ENCODE data around the gene USPL1.
"Not testable (repeated sequence)": the region's sequence is repeated elsewhere in the genome, so short reads cannot be mapped to it uniquely, and the experiment has no call there.

USPL1 gene

DNA sequence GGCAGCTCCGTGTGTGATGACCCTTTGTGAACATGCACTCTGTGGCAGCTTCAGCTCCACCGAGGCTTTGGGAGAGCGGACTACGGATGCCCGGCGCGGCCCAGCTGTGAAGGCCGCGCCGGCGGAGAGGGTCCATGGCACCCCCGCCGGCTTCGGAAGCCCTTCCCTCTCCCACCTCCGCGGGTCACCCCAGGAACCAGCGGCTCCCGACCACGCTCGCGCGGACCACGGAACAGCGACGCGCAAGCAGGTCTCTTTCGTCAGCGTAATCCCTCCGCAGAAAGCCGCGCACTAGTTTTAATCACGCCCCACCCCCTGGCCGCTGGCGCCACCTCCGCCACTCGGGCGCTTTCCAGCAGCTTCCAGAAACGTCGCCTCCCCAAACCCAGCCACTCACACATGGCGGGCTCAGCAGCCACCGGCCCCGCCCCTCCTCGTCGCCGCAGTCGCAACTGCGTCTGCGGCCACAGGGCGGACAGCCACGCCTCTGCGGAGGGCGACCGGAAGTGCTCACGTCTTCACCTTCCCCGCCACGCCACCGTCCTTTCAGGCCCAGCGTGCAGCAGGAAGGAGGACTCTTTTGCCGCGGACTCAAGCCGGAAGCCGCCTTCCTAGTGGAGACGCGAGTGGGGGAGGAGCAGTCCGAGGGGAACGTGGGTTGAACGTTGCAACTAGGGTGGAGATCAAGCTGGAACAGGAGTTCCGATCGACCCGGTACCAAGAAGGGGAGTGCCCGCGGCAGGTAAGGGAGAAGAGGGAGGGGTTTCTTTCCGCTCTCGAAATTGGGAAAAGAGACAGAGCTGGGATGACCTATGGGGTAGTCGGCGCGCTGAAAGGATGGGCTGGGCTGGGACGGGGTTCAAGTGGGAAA lies at the start of gene USPL1:
Gene USPL1, plus strand, starts transcription at position 606 of the 871 bp plus-strand sequence. CDS start 3,221 bp downstream, outside the sequence.
- DNase-seq: peak; percentile 99

DNA sequence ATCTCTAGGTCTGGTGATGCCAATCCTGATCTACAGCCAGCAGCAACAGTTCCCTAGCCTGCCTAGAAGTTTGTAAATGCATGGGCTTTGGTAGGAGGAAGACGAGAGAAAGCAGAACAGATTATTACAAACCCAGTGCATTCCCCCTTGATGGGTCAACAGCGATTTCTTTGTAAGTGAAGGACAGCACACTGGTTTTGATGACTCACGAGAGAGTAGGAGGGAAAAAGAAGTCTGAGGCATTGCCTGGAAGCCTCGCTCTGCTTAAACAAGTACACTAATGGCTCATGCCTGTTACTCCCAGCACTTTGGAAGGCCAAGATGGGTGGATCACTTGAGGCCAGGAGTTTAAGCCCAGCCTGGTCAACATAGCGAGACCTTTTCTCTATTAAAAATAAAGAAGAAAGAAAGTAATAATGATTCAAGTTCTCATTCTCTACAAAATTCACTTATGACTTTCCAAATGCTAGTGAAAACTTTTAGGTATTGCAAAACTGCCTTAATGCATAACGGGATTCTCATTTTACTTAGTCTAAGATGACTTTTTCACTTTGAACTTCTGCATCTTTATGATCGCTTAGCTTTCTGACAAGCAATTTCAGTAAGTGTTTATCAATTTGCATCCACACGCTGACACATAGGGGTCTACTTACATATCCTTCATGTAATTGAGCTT lies 47.7 kb upstream of the USPL1 start:
- DNase-seq: no peak

DNA sequence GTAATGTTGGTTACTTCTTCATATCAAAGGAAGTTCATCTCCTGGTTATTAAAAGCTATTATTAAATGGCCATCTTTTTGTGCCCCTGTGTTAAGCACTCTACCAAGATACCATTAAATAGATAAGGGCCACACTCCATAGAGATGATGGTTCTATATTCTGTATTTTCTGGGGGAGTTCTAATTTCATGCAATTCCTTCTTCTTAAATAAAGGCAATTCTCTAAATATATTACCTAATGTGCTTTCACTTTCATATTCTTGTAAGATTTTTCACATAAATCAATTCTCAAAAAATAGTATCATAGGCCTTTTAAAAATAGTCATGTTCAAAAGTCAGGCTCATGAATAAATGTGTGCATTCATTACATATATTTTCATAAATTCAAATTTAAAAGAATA lies 47.0 kb upstream of the USPL1 start:
- DNase-seq: no peak

DNA sequence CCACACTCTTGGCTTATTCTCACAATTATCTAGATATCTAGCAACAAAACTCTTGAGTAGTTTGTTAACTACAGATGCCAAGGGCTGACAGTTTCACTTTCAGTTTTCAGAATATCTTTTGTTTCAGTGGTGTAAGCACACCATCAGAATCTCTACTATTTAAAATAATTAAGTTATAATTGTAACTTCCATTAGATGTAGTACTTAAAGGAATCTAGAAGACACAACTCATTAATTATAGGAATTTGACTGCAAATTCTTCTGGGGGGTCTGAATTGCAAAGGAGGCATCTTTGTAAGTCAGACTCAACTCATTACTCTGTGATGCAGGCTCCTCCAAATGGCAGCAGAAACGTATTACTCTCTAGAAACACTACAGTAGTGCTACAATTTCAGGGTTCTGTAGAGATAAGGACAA lies 44.9 kb upstream of the USPL1 start:
- no peak for DNase-seq

DNA sequence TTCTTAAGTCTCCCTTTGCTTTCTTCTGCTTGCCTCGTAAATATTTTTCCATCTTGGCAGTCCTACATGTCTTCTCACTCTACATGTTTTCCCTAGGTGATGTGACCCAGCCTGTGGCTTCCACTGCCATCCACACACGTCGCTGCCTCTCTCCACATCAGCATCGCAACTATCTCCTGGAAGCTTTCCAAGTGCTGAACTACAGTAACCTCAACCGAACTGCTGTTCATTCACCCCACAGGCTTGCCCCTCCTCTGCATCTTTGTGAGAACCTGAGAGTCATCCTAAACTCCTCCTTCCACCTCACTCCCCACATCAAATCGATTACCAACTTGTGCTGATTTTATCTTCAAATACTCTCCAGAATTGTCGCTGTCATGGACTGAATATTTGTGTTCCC lies 41.2 kb upstream of the USPL1 start:
- peak; percentile 22 for DNase-seq

DNA sequence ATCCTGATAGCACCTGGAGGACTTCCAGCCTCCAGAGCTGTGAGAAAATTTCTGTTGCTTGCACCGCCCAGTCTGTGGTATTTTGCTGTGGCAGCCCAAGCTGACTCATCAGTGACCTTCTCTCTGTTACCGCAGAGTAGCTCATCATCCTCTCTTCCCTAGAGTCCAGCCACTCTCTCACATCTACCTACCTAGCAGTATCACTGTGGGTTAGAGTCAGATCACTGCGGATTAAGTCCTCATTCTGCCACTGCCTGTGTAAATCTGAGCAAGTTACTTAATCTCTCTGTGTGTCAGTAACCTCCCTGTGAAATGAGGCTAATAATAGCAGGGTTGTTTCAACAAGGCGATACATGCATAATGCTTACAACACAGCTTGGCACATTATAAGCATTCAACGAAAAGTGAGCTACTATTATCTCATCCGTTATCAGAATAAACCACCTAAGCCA lies 40.3 kb upstream of the USPL1 start:
- no peak for DNase-seq

DNA sequence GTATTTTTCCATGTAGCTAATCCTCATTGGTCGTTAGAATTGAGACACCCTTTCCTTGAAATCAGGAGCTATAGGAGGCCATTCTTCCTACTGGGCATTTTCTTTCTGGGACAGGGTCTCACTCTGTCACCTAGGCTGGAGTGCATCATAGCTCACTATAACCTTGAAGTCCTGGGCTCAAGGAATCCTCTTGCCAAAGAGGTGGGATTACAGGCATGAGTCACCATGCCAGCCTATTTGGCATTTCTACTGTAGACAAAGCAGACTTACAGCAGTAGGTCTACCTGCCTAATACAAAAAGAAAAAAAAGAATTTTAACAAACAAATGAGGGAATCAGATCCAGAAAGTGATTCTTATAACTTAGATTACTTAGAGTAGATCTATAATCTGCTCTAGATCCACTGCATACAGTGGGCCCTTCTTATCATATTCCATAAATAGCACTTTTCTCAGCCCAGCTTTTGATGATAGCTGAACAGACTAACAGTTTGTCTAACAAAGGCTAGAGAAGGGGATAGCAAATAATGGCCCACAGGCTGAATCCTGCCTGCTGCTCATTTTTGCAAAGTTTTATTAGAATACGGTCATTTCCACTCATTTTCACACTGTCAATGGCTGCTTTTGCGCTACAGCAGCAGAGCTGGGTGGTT lies 36.7 kb upstream of the USPL1 start:
- DNase-seq: no peak

DNA sequence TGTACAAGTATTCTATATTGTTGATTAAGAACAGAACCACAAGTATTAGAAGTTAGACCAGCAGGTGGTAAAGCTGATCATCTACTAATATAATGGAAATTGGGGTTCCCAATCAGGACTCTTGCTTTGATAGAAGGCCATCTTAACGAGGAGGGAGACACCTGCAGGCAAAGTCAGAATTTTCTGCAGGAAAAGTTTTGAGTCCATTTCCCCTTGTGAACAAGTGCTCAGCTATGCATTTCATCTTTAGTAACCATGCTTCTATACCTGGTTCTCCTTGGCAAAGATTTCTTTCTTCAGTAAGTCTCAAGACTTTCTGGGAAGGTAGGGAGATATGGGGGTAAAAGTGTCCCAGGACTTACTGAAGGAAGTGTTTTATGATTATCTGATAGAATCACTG lies 36.1 kb upstream of the USPL1 start:
- no peak for DNase-seq

DNA sequence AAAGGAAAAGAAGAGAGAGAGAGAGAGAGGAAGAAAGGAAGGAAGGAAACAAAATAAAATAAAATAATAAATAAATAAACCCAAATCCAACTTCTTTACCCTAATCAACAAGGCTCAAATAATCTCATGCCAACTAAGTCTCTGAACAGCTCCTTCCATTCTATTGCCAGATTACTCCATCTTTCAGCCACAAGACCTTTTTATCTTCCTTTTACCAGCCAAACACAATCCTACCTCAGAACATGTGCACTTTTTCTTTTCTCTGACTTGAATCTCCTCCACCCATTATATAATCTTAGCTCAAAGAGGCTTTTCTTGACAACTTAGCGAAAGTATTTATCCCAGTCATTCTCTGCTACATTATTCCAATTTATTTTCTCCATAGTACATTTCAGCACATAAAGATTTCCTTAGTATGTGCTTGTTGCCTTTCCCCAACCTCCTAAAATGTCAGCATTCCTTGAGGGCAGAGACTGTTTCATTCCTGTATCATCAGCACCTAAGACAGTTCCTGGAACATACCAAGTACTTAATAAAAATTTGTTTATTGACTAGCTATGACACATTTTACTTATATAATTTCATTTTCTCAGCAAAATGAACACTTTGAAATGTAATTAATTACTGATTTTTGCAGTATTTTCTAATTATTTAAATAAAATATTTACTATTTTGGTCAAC lies 33.5 kb upstream of the USPL1 start:
- no peak for DNase-seq

DNA sequence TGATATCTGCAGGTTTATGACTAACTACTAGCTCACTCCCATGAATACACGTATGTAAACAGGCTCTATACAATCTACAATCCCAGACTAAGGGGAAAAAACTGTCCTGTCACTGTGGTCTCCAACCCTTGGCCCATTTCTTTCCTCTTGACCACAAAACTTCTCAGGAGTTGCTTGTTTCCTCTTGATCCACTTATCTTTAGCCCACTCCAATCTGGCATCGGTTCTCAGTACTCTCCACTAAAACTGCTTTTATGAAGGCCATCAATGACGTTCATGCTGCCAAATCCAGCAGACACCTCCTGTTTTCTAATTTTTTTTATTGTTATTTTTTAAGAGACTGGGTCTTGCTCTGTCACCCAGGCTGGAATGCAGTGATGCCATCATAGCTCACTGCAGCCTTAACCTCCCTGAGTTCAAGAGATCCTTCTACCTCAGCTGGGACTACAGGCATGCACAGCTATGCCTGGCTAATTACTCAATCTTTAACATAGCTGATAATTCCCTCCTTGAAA lies 31.9 kb upstream of the USPL1 start:
- no peak for DNase-seq

DNA sequence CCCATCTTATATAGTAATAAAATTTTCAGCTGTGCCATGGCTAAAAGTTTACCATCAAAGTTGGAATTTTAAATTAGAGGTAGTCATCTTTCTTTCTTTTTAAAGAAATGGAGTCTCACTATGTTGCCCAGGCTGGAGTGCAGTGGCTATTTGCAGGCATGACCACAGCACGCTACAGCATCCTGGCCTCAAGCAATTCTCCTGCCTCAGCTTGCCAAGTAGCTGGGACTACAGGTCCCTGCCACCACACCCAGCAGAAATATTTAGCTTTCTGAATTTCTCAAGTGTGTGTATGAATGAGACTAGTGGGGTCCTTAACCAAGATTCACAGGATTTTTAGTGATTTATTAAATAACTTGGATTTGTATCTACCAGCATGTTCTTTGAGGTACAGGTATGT lies 30.5 kb upstream of the USPL1 start:
- no peak for DNase-seq

DNA sequence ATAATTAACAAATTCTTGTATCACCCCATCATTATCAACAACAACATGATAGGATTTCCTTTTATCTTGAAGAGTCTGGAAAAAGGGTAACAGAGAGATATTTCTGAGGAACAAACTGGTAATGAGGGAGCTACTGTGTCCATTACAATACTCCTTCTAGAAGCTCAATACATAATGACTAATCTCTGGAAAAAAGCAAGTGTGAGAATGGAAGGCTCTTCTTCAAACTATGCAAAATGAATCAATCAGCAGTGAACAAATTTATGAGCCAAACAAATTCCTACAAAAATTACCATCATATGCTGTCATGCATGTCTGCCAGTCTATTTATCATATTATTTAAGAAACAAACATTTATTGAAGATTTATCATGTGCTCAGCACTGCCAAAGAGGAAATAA lies 30.0 kb upstream of the USPL1 start:
- no peak for DNase-seq

DNA sequence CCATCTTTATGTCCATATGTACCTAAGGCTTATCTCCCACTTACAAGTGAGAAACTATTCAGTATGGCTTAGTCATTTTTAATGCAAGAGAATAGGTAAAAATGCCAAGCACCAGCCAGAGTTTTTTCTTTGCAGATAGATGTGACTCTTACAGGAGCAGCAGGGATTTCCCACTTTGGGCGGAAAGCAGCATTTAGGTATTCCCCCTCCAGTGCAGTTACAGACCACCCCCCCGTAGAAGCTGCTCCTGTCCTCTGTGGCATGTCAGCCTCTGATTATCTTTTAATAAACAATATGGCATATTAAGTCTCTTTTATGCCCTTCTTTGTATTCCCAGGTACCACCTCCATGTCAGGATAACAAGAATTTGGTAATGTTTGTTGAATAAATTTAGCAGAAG lies 24.7 kb upstream of the USPL1 start:
- DNase-seq: no peak

DNA sequence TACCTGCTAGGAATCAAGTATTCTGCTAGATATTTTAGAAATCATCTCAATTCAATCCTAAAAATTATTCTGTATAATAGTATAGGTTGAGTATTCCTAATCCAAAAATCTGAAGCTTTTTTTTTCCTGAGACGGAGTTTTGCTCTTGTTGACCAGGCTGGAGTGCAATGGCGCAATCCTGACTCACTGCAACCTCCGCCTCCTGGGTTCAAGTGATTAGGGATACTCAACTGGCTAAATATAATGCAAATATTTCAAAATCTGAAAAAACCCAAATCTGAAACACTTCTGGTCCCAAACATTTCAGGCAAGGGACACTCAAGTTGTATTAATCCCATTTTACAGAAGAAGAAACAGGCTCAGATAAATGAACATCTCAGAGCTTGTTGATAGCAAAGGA lies 17.2 kb upstream of the USPL1 start:
- DNase-seq: no peak

DNA sequence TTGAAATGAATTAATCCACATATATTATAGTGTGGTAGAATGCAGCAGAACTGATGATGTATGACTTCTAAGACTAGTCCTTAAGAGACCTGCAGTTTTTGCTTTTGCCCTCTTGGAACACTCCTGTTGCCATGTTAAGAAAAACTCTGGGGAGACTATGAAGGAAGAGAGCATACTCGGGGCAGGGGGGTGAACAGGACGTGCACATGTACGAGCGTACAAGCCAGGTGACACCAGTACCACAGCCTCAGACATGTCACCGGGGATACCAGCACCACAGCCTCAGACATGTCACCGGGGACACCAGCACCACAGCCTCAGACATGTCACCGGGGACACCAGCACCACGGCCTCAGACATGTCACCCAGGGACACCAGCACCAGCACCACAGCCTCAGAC lies 15.9 kb upstream of the USPL1 start:
- no peak for DNase-seq

DNA sequence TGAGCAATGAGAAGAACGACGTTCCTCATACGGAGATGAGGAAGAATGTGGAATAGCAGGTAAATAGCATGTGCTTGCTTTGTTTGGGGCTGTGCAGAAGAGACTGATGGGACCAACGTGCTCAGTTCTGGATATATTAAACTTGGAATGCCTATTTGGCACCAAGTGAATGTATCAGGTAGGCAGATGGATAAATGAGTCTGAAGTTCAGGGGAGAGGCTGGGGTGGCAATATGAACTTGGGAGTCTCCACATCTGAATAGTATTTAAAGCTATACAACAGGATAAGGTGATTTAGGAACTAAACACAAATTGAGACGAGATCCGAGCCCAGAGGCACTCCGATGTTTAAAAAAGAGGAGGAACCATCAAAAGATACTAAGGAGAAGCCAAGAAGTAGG lies 12.7 kb upstream of the USPL1 start:
- no peak for DNase-seq

DNA sequence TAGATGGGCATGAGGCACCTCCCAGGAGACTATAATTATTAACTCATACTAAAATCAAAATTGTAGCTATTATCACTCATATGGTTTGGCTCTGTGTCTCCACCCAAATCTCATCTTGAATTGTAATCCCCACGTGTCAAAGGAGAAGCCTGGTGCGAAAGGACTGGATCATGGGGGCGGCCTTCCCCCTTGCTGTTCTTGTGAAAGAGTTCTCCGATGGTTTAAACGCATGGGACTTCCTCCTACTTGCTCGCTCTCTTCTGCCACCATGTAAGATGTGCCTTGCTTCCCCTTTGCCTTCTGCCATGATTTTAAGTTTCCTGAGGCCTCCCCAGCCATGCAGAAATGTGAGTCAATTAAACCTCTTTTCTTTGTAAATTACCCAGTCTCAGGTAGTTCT lies 10.5 kb upstream of the USPL1 start:
- DNase-seq: not testable (repeated sequence)

DNA sequence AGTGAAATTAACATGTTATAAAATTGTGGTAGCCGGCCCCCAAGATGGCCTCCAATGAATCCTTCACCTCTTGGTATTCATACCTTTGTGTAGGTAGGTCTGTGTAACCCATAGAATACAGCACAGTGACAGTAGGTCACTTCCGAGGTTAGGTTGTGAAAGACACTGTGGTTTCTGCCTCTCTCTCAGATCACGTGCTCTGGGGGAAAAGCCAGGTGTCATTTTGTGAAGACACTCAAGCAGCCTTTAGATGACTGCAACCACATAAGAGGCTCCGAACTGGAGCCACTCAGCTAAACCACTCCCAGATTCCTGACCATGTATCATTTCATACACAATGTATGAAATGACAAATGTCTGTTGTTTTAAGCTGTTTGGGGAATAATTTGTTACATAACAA lies 9.8 kb upstream of the USPL1 start:
- peak; percentile 32 for DNase-seq

DNA sequence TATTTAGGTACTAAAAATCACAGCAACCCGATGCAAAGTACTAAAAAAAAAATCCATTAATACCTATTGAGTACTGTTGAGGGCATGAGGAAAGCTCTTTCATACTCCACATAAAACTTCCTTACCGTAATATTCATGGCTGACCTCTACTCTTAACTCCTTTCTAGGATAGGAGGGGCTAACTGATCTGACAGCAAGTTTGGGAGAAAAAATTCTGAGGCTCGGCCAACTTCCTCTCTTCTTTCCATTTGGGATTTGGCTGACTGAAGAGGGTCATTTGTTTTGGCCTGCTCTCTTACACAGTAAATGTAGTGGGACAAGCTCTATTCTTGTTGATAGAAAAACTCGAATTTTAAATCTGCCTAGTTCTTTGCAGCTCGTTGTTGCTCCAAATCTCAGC lies 9.4 kb upstream of the USPL1 start:
- no peak for DNase-seq

DNA sequence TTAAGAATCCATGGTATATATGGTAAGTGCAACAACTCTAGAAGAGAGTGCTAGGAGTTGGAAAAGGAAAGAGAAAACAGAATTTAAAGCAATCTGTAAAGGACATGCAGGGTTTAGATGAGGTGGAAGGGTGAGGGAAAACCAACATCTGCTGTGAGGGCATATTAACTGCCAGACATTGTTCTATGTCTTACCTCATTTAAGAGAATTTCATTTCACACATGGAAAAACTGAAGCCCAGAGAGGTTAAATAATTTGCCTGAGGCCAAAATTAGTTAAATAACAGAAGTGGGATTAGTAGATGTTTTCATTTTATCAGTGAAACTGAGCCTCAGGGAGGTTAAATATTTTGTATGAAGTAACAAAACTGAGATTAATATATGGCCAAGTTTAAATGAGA lies 7.4 kb upstream of the USPL1 start:
- no peak for DNase-seq

DNA sequence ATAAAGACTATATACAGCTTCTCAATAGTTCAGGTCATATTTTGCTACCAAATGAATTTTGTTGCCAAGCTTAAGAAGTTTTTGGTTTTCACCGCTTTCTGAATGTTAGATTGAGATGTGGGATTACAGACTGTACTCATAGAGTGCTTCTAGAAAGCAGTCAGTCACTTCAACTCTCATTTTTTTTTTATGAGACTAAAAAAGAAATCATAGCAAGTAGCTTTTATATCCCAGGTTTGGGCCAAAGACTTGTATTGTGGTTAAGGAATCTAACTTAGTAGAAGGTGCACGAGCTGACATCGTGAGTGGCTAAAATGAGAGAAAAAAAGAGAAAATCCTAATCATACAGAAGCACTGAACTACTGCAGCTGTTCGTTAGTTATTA lies 2.2 kb upstream of the USPL1 start:
- DNase-seq: no peak

DNA sequence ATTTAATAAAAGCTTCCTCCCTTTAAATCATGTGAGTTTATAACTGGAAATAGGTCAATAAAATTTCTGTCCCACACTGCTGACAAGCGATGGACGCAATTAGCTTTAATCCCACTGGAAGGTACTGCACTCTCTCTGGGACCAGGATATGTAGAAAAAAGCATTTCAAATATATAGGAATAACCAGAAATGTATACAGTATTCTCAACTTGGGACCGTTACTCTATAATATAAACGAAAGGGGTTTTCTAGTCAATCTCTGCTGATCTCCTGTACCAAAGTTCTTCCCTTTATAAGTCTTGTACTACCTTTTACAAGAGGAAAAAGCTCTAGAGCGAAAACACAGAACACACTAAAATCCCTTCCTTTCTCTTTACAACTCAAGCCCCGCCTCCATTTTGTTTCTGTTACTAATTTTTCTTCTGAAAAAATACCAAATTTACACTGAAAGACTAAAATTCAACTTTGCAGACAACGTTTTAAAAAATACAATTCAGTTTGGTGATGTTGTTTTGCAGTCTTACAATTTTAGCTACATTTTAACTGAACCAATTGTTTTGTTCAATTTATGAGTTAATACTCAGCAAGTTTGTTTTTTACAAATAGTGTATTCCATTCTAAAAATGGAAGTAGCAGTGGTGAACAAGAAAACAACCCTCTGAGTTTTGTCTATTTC lies 1.7 kb upstream of the USPL1 start:
- DNase-seq: no peak

DNA sequence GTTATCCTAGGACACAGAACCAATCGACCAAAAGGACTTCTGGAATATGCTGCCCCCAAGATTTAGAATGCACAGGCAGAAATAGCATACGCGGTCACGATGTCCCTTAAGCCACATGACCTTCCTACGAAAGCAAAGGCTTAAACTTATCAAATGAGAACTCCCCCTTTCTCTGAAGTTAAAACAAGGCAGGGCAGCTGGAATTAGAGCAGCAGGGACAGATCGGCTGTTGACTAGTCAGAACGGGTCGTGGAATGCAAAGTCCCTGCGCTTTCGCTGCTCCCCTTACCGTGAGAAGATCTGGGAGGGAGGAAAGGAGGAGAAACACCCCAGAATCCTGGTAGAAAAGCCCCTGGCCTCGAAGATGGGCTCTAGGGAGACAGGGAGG lies 799 bp upstream of the USPL1 start:
- no peak for DNase-seq
